ENCODE measurements around the gene MLLT3.
"Not testable (repeated sequence)": the region's sequence is repeated elsewhere in the genome, so short reads cannot be mapped to it uniquely, and the experiment has no call there.

- TF ChIP-seq CTCF, POLR2A, POLR2AphosphoS5 (IDR thresholded peaks at IDR 0.05): not testable (repeated sequence)
Observed at GRCh38 chr9:20658246-20658667, 36.0 kb upstream of the MLLT3 start.
